ENCODE measurements around the gene RGS3.

The RGS3 gene

GRCh38 chr9:113590991-113591898, 127.7 kb downstream of the RGS3 start:
- peak; percentile 52 for DNase-seq

GRCh38 chr9:113591899-113592625, 128.5 kb downstream of the RGS3 start:
- DNase-seq: no peak

- DNase-seq: no peak
Measured at GRCh38 chr9:113592876-113593575, 129.5 kb downstream of the RGS3 start.

GRCh38 chr9:113593682-113594281, 130.3 kb downstream of the RGS3 start:
- DNase-seq: no peak

GRCh38 chr9:113594484-113595299, 131.2 kb downstream of the RGS3 start:
- DNase-seq: no peak

- DNase-seq: no peak
Measured at GRCh38 chr9:113596616-113597320, 133.2 kb downstream of the RGS3 start.

GRCh38 chr9:113597390-113598241, 134.1 kb downstream of the RGS3 start:
- no peak for DNase-seq

GRCh38 chr9:113598451-113598850, 134.9 kb downstream of the RGS3 start:
- no peak for DNase-seq

- DNase-seq: no peak
Measured at GRCh38 chr9:113598883-113599282, 135.4 kb downstream of the RGS3 start.

- no peak for DNase-seq
Measured at GRCh38 chr9:113599646-113600022, 136.1 kb downstream of the RGS3 start.

GRCh38 chr9:113600023-113600823, 136.7 kb downstream of the RGS3 start:
- DNase-seq: no peak

GRCh38 chr9:113600871-113601614, 137.5 kb downstream of the RGS3 start:
- no peak for DNase-seq

- DNase-seq: no peak
Measured at GRCh38 chr9:113601656-113602055, 138.1 kb downstream of the RGS3 start.

- DNase-seq: peak; percentile 94
Measured at GRCh38 chr9:113602126-113603047, 138.9 kb downstream of the RGS3 start.

GRCh38 chr9:113603048-113603375, 139.5 kb downstream of the RGS3 start:
- DNase-seq: peak; percentile 69

GRCh38 chr9:113603773-113604172, 140.2 kb downstream of the RGS3 start:
- DNase-seq: no peak

GRCh38 chr9:113604393-113604792, 140.9 kb downstream of the RGS3 start:
- no peak for DNase-seq

- DNase-seq: no peak
Measured at GRCh38 chr9:113606510-113606909, 143.0 kb downstream of the RGS3 start.
